SK-N-SH treated with all-trans-retinoic acid at 6 μM for 48 hours (cell line): ENCODE data around the gene CD300A.

Source experiments
- ARNTL ChIP-seq: fragments of 450-650 bp; formaldehyde crosslinking; IDR thresholded peaks from 2 replicates; pipeline ENCODE4 v1.5.0; 2020; ENCODE audit warnings: low read depth, mild to moderate bottlenecking, moderate library complexity, borderline replicate concordance
- CSDC2 ChIP-seq: fragments of 250-450 bp; sonication (Bioruptor Pico); IDR thresholded peaks from 2 replicates; pipeline ENCODE4 v1.5.0; 2020; ENCODE audit warnings: mild to moderate bottlenecking, moderate library complexity
- ESRRG ChIP-seq: fragments of 250-450 bp; sonication (Bioruptor Pico); IDR thresholded peaks from 2 replicates; pipeline ENCODE4 v1.6.1; 2021; ENCODE audit warnings: mild to moderate bottlenecking
- GLIS3 ChIP-seq: fragments of 250-450 bp; sonication (Bioruptor Pico); IDR thresholded peaks from 2 replicates; pipeline ENCODE4 v1.5.0; 2020; ENCODE audit warnings: mild to moderate bottlenecking, moderate library complexity
- PATZ1 ChIP-seq: fragments of 250-450 bp; sonication (Bioruptor Pico); IDR thresholded peaks from 2 replicates; pipeline ENCODE4 v1.8.0; 2020; ENCODE audit warnings: mild to moderate bottlenecking, moderate library complexity, borderline replicate concordance
- RARB ChIP-seq: fragments of 250-450 bp; sonication (Bioruptor Pico); IDR thresholded peaks from 2 replicates; pipeline ENCODE4 v1.8.0; 2021; ENCODE audit warnings: mild to moderate bottlenecking, moderate library complexity
- SNAI2 ChIP-seq: fragments of 250-450 bp; sonication (Bioruptor Pico); IDR thresholded peaks from 2 replicates; pipeline ENCODE4 v1.5.0; 2020; ENCODE audit warnings: mild to moderate bottlenecking, moderate library complexity
- TCF4 ChIP-seq: fragments of 250-450 bp; sonication (Bioruptor Pico); IDR thresholded peaks from 2 replicates; pipeline ENCODE4 v1.8.0; 2021; ENCODE audit warnings: mild to moderate bottlenecking, moderate library complexity, borderline replicate concordance
- ZFP3 ChIP-seq: fragments of 250-450 bp; sonication (Bioruptor Pico); IDR thresholded peaks from 2 replicates; pipeline ENCODE4 v1.5.0; 2020; ENCODE audit warnings: mild to moderate bottlenecking, moderate library complexity
- ZFP30 ChIP-seq: fragments of 450-650 bp; formaldehyde crosslinking; IDR thresholded peaks from 2 replicates; pipeline ENCODE4 v1.5.0; 2022; ENCODE audit warnings: mild to moderate bottlenecking, moderate library complexity
- ZNF70 ChIP-seq: fragments of 450-650 bp; formaldehyde crosslinking; IDR thresholded peaks from 2 replicates; pipeline ENCODE4 v1.5.0; 2020; ENCODE audit warnings: mild to moderate bottlenecking, moderate library complexity
- ZNF8 ChIP-seq: fragments of 450-650 bp; formaldehyde crosslinking; IDR thresholded peaks from 2 replicates; pipeline ENCODE4 v1.5.0; 2020; ENCODE audit warnings: mild to moderate bottlenecking, moderate library complexity
- TF ChIP-seq, protein P1 (sequence below): fragments of 250-450 bp; sonication (Bioruptor Pico); IDR thresholded peaks from 2 replicates; pipeline ENCODE4 v1.5.1; 2020; ENCODE audit warnings: low read depth, mild to moderate bottlenecking, moderate library complexity

GRCh38 chr17:74485022-74485743 is 18.7 kb downstream of the CD300A start:
- TF ChIP-seq RARB = no peak
- no peak for TF ChIP-seq ARNTL (CRISPR knock-in tag)
- TF ChIP-seq ZFP3 (CRISPR knock-in tag) = no peak
- no peak for TF ChIP-seq ZFP30
- TF ChIP-seq ZNF8 = no peak
- no peak for TF ChIP-seq SNAI2
- no peak for TF ChIP-seq ZNF70
- TF ChIP-seq CSDC2 (CRISPR knock-in tag) = no peak
- TF ChIP-seq, protein P1, sequence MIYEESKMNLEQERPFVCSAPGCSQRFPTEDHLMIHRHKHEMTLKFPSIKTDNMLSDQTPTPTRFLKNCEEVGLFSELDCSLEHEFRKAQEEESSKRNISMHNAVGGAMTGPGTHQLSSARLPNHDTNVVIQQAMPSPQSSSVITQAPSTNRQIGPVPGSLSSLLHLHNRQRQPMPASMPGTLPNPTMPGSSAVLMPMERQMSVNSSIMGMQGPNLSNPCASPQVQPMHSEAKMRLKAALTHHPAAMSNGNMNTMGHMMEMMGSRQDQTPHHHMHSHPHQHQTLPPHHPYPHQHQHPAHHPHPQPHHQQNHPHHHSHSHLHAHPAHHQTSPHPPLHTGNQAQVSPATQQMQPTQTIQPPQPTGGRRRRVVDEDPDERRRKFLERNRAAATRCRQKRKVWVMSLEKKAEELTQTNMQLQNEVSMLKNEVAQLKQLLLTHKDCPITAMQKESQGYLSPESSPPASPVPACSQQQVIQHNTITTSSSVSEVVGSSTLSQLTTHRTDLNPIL (CRISPR knock-in tag) = no peak
- no peak for TF ChIP-seq TCF4 (CRISPR knock-in tag)
- TF ChIP-seq GLIS3 = no peak
- no peak for TF ChIP-seq PATZ1 (CRISPR knock-in tag)
- no peak for TF ChIP-seq ESRRG
